ENCODE results near the gene SUGP1.

SUGP1 gene

GRCh38 chr19:19226663-19227062 lies 93.6 kb downstream of the SUGP1 start:
- DNase-seq = no peak

DNA sequence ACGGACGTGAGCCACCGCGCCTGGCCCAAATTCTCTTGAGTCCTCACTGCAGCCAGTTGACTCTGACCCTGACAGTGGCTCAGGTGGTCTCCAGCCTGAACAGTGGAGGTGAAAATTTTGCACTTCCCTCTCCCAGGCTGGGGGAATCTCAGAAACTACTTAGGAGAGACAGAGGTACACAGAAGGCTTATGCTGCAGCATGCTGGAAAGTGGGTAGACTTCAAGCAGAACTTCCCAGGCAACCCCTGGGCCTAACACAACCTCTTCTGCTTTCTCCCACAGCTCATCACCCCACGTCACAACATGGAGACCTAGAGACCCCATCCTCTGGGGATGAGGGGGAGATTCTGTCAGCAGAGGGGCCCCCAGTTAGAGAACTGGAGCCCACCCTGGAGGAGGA lies 94.1 kb downstream of the SUGP1 start:
- DNase-seq = no peak

All from activated CD4-positive, alpha-beta T cell treated with anti-CD3 and anti-CD28 coated beads, Interleukin-10, Interleukin-2, amounts not matched to agents 100 ng/mL and 50 ng/mL, durations not matched to agents 16 hours and 8 hours (primary cell).